GM19463 (cell line): ENCODE data around the gene NELFB.
A peak's percentile ranks its signal among the peaks of the same experiment; 100 is the strongest.

ENCODE experiments used
- ATAC-seq: cut with Tn5 transposase; IDR thresholded peaks from one replicate; pipeline ENCODE4 v1.9.1; 2021; ENCODE audit warnings: mild to moderate bottlenecking, moderate library complexity; ENCODE audit not compliant: unreplicated experiment

NELFB gene

GRCh38 chr9:137223078-137223970 lies 31.8 kb upstream of the NELFB start:
- peak; percentile 65 for ATAC-seq

GRCh38 chr9:137224830-137225694 lies 30.1 kb upstream of the NELFB start, which contains the start of gene CYSRT1:
Gene CYSRT1, plus strand, starts transcription at chr9:137225174. Its CDS starts 448 bp downstream, at chr9:137225622.
- ATAC-seq: no peak

GRCh38 chr9:137225699-137226331 lies 29.3 kb upstream of the NELFB start:
- ATAC-seq: no peak

- no peak for ATAC-seq
Measured at GRCh38 chr9:137226338-137227053, 28.6 kb upstream of the NELFB start.

GRCh38 chr9:137227054-137227852 lies 27.9 kb upstream of the NELFB start, which contains the start of gene RNF224:
Gene RNF224, plus strand, starts transcription at chr9:137227502. Its CDS starts 834 bp downstream, at chr9:137228336.
- no peak for ATAC-seq

- no peak for ATAC-seq
Measured at GRCh38 chr9:137227853-137228505, 27.1 kb upstream of the NELFB start.

GRCh38 chr9:137228506-137228967 lies 26.6 kb upstream of the NELFB start:
- no peak for ATAC-seq

GRCh38 chr9:137228968-137229896 lies 25.9 kb upstream of the NELFB start:
- ATAC-seq: no peak

GRCh38 chr9:137229903-137230704 lies 25.0 kb upstream of the NELFB start:
- no peak for ATAC-seq

GRCh38 chr9:137230705-137231371 lies 24.3 kb upstream of the NELFB start, which contains the start of gene SLC34A3:
Gene SLC34A3, plus strand, starts transcription at chr9:137230901. Its CDS starts 802 bp downstream, at chr9:137231703.
- ATAC-seq: no peak

- no peak for ATAC-seq
Measured at GRCh38 chr9:137231372-137232039, 23.6 kb upstream of the NELFB start.

GRCh38 chr9:137232101-137232500 lies 23.0 kb upstream of the NELFB start:
- ATAC-seq: no peak

- no peak for ATAC-seq
Measured at GRCh38 chr9:137232510-137232909, 22.6 kb upstream of the NELFB start.

GRCh38 chr9:137233143-137233980 lies 21.8 kb upstream of the NELFB start:
- ATAC-seq: no peak
